Effector memory CD4-positive, alpha-beta T cell (primary cell): ENCODE results near the gene KCNJ6.

Experiments used
- DNase-seq, 3 donors: peaks; one replicate each; pipeline ENCODE4 v3.0.0-alpha.2; 2020
- H3K27ac ChIP-seq: 2 replicates; pipeline ENCODE4 v1.7.0; 2013; ENCODE audit warnings: mild to moderate bottlenecking, low read length, moderate library complexity; ENCODE audit not compliant: insufficient read depth, poor library complexity, severe bottlenecking
- H3K27me3 ChIP-seq: replicated peaks from 2 replicates; pipeline ENCODE4 v1.7.0; 2013; ENCODE audit warnings: mild to moderate bottlenecking, low read length; ENCODE audit not compliant: insufficient read depth, control insufficient read depth, poor library complexity, severe bottlenecking
- H3K36me3 ChIP-seq: 2 replicates; pipeline ENCODE4 v1.7.0; 2013; ENCODE audit warnings: mild to moderate bottlenecking, low read length, moderate library complexity; ENCODE audit not compliant: control insufficient read depth, insufficient read depth
- H3K4me1 ChIP-seq: 2 replicates; pipeline ENCODE4 v1.7.0; 2013; ENCODE audit warnings: low read length, mild to moderate bottlenecking; ENCODE audit not compliant: control insufficient read depth, insufficient read depth, poor library complexity, severe bottlenecking
- H3K4me3 ChIP-seq: 2 replicates; pipeline ENCODE4 v1.7.0; 2013; ENCODE audit warnings: low read length, low read depth, mild to moderate bottlenecking; ENCODE audit not compliant: insufficient read depth, poor library complexity, severe bottlenecking
- H3K9me3 ChIP-seq: 2 replicates; pipeline ENCODE4 v1.7.0; 2013; ENCODE audit warnings: mild to moderate bottlenecking, low read length, moderate library complexity; ENCODE audit not compliant: control insufficient read depth

The KCNJ6 gene

GRCh38 chr21:37627561-37627960 is 288.7 kb downstream of the KCNJ6 start:
- Histone ChIP-seq H3K27ac (no peak overlapping the region), H3K36me3 (no peaks in the 10 kb centered on the region), H3K4me1 (no peaks in the 10 kb centered on the region), H3K27me3 (peaks cover 4% of the 10 kb centered on the region), H3K9me3 (no peaks in the 10 kb centered on the region), H3K4me3 (no peak overlapping the region)
- DNase-seq = no peak

GRCh38 chr21:37627074-37627473 is 289.2 kb downstream of the KCNJ6 start:
- Histone ChIP-seq H3K9me3 (no peaks in the 10 kb centered on the region), H3K36me3 (no peaks in the 10 kb centered on the region), H3K4me3 (no peak overlapping the region), H3K4me1 (no peaks in the 10 kb centered on the region), H3K27me3 (peaks cover 3% of the 10 kb centered on the region), H3K27ac (no peak overlapping the region)
- DNase-seq = no peak

- no peaks in the 10 kb centered on the region for H3K27me3 ChIP-seq
- H3K27ac ChIP-seq = no peak overlapping the region
- H3K4me3 ChIP-seq = no peak overlapping the region
- no peaks in the 10 kb centered on the region for H3K4me1 ChIP-seq
- DNase-seq = no peak
- H3K36me3 ChIP-seq = no peaks in the 10 kb centered on the region
- no peaks in the 10 kb centered on the region for H3K9me3 ChIP-seq
Observed at GRCh38 chr21:37626320-37626719, 289.9 kb downstream of the KCNJ6 start.

- Histone ChIP-seq H3K9me3 (no peaks in the 10 kb centered on the region), H3K27me3 (no peaks in the 10 kb centered on the region), H3K4me1 (no peaks in the 10 kb centered on the region), H3K27ac (no peak overlapping the region), H3K36me3 (no peaks in the 10 kb centered on the region), H3K4me3 (no peak overlapping the region)
- no peak for DNase-seq
Observed at GRCh38 chr21:37623689-37624088, 292.6 kb downstream of the KCNJ6 start.

GRCh38 chr21:37623183-37623582 is 293.1 kb downstream of the KCNJ6 start:
- Histone ChIP-seq H3K9me3 (no peaks in the 10 kb centered on the region), H3K27ac (no peak overlapping the region), H3K27me3 (no peaks in the 10 kb centered on the region), H3K4me3 (no peak overlapping the region), H3K4me1 (no peaks in the 10 kb centered on the region), H3K36me3 (no peaks in the 10 kb centered on the region)
- DNase-seq = no peak

GRCh38 chr21:37622755-37623154 is 293.5 kb downstream of the KCNJ6 start:
- Histone ChIP-seq H3K27me3 (no peaks in the 10 kb centered on the region), H3K9me3 (no peaks in the 10 kb centered on the region), H3K36me3 (no peaks in the 10 kb centered on the region), H3K4me1 (no peaks in the 10 kb centered on the region), H3K27ac (no peak overlapping the region), H3K4me3 (no peak overlapping the region)
- no peak for DNase-seq

- Histone ChIP-seq H3K4me1 (no peaks in the 10 kb centered on the region), H3K27me3 (no peaks in the 10 kb centered on the region), H3K27ac (no peak overlapping the region), H3K9me3 (no peaks in the 10 kb centered on the region), H3K4me3 (no peak overlapping the region), H3K36me3 (no peaks in the 10 kb centered on the region)
- no peak for DNase-seq
Observed at GRCh38 chr21:37620401-37620800, 295.9 kb downstream of the KCNJ6 start.

GRCh38 chr21:37619464-37619974 is 296.7 kb downstream of the KCNJ6 start:
- Histone ChIP-seq H3K4me3 (no peak overlapping the region), H3K4me1 (no peaks in the 10 kb centered on the region), H3K36me3 (no peaks in the 10 kb centered on the region), H3K9me3 (no peaks in the 10 kb centered on the region), H3K27ac (no peak overlapping the region), H3K27me3 (no peaks in the 10 kb centered on the region)
- DNase-seq = no peak

- no peaks in the 10 kb centered on the region for H3K9me3 ChIP-seq
- H3K4me1 ChIP-seq = no peaks in the 10 kb centered on the region
- H3K36me3 ChIP-seq = no peaks in the 10 kb centered on the region
- H3K27me3 ChIP-seq = no peaks in the 10 kb centered on the region
- DNase-seq = no peak
- H3K4me3 ChIP-seq = no peak overlapping the region
- no peak overlapping the region for H3K27ac ChIP-seq
Observed at GRCh38 chr21:37618081-37618480, 298.2 kb downstream of the KCNJ6 start.

GRCh38 chr21:37615962-37616361 is 300.3 kb downstream of the KCNJ6 start:
- Histone ChIP-seq H3K27ac (no peak overlapping the region), H3K36me3 (no peaks in the 10 kb centered on the region), H3K4me1 (no peaks in the 10 kb centered on the region), H3K9me3 (no peaks in the 10 kb centered on the region), H3K4me3 (no peak overlapping the region), H3K27me3 (no peaks in the 10 kb centered on the region)
- DNase-seq = no peak
